GM12878 (cell line): ENCODE results near the gene GYPC. TPM values are rescaled to one million over a fixed set of nuclear protein-coding genes. Genes with fewer than 3 reads are reported as not detected.

Experiments
- ATAC-seq: fragments of 200-7000 bp; cut with Tn5 transposase; 3 replicates; pipeline ENCODE4 v1.9.1; 2020; ENCODE audit warnings: mild to moderate bottlenecking, moderate library complexity
- BruUV-seq: library from RNA; stranded (reverse); fragments of 400-500 nt; replicated peaks from 2 replicates; lab custom pipeline; 2021; lab: Mats Ljungman, UMichigan
- CTCF ChIA-PET: fragments of 300-600 bp; sonication (Branson Sonifier 250); formaldehyde crosslinking; extraction: SDS; loops from one replicate; lab custom pipeline; 2021; ENCODE audit warnings: inconsistent platforms; lab: Yijun Ruan, JAX
- POLR2A ChIA-PET: fragments of 350-600 bp; formaldehyde crosslinking; extraction: SDS; loops from one replicate; lab custom pipeline; 2021; ENCODE audit warnings: inconsistent platforms; lab: Charles Lee
- RAD21 ChIA-PET: fragments of 300-600 bp; sonication (Branson Sonifier 250); formaldehyde crosslinking; loops from one replicate; lab custom pipeline; 2023; ENCODE audit warnings: antibody characterized with exemption; ENCODE audit not compliant: unreplicated experiment; lab: Charles Lee
- SMC1A ChIA-PET: fragments of 300-600 bp; sonication (Branson Sonifier 250); formaldehyde crosslinking; loops from one replicate; lab custom pipeline; 2023; ENCODE audit not compliant: unreplicated experiment, uncharacterized antibody; lab: Charles Lee
- DNase-seq: peaks from one replicate; pipeline ENCODE4 v3.0.0-alpha.2; 2011; ENCODE audit warnings: low read depth, low spot score
- FAIRE-seq: peaks from 3 replicates; lab custom pipeline; 2011; peaks lifted over from hg19 to GRCh38; lab: Jason Lieb, UNC
- H2AFZ ChIP-seq: 2 replicates; pipeline ENCODE4 v1.6.0; 2011; ENCODE audit warnings: low read depth, low read length, control low read depth; ENCODE audit not compliant: control insufficient read depth
- H3K27ac ChIP-seq: 2 replicates; pipeline ENCODE4 v1.5.1; 2011; ENCODE audit warnings: control low read depth; ENCODE audit not compliant: control insufficient read depth, insufficient read depth
- H3K27me3 ChIP-seq, 2 experiments: replicated peaks in 1 of 2; 2 replicates each; pipeline versions ENCODE4 v1.6.0 to v1.6.1; 2011; ENCODE audit warnings: low read length in 1 of 2; ENCODE audit not compliant: control insufficient read depth in 2 of 2, insufficient read depth in 2 of 2
- H3K36me3 ChIP-seq, 2 experiments: 2 replicates each; pipeline ENCODE4 v1.5.1; 2011; ENCODE audit warnings: low read length in 1 of 2; ENCODE audit not compliant: control insufficient read depth in 2 of 2, insufficient read depth in 2 of 2
- H3K4me1 ChIP-seq: 2 replicates; pipeline ENCODE4 v1.6.1; 2011; ENCODE audit warnings: mild to moderate bottlenecking, low read length, moderate library complexity, mixed read lengths; ENCODE audit not compliant: control insufficient read depth, insufficient read depth
- H3K4me2 ChIP-seq: 2 replicates; pipeline ENCODE4 v1.6.0; 2011; ENCODE audit warnings: control low read depth; ENCODE audit not compliant: control insufficient read depth, insufficient read depth
- H3K4me3 ChIP-seq: fragments of 200-600 bp; sonication (generic); 2 replicates; pipeline ENCODE4 v1.5.1; 2016
- H3K79me2 ChIP-seq: 2 replicates; pipeline ENCODE4 v1.6.0; 2011; ENCODE audit warnings: low read length; ENCODE audit not compliant: control insufficient read depth, insufficient read depth
- H3K9ac ChIP-seq: 2 replicates; pipeline ENCODE4 v1.8.0; 2011; ENCODE audit warnings: low read length, control low read depth, mixed read lengths; ENCODE audit not compliant: control insufficient read depth, insufficient read depth
- H3K9me3 ChIP-seq: replicated peaks from 3 replicates; pipeline ENCODE4 v1.5.1; 2011; ENCODE audit warnings: mild to moderate bottlenecking, low read length; ENCODE audit not compliant: control insufficient read depth, insufficient read depth
- H4K20me1 ChIP-seq: 2 replicates; pipeline ENCODE4 v1.6.0; 2011; ENCODE audit not compliant: control insufficient read depth, insufficient read depth
- BMI1 ChIP-seq: fragments of 450-650 bp; IDR thresholded peaks from 2 replicates; pipeline ENCODE4 v1.6.1; 2016; ENCODE audit warnings: mild to moderate bottlenecking, moderate library complexity, borderline replicate concordance
- CBX3 ChIP-seq: fragments of 200-600 bp; sonication (generic); IDR thresholded peaks from 2 replicates; pipeline ENCODE4 v1.6.1; 2016; ENCODE audit warnings: low read depth, borderline replicate concordance
- HDGF ChIP-seq: fragments of 450-650 bp; IDR thresholded peaks from 2 replicates; pipeline ENCODE4 v1.6.1; 2016; ENCODE audit warnings: antibody characterized with exemption
- MEF2B ChIP-seq: fragments of 450-650 bp; IDR thresholded peaks from 2 replicates; pipeline ENCODE4 v1.6.1; 2018; ENCODE audit warnings: mild to moderate bottlenecking, moderate library complexity; ENCODE audit not compliant: partially characterized antibody, poor library complexity, severe bottlenecking
- PAX5 ChIP-seq: IDR thresholded peaks from 2 replicates; pipeline ENCODE4 v1.6.1; 2011; ENCODE audit warnings: low read depth, low read length, borderline replicate concordance
- RAD51 ChIP-seq: fragments of 450-650 bp; IDR thresholded peaks from 2 replicates; pipeline ENCODE4 v1.6.1; 2016; ENCODE audit warnings: moderate library complexity, mild to moderate bottlenecking, inconsistent platforms
- RCOR1 ChIP-seq: conservative IDR thresholded peaks from 2 replicates; pipeline ENCODE4 v1.6.1; 2012; ENCODE audit warnings: low read depth, low read length, improper control_type of control experiment
- SMAD1 ChIP-seq: fragments of 450-650 bp; IDR thresholded peaks from 2 replicates; pipeline ENCODE4 v1.6.1; 2018; ENCODE audit warnings: mild to moderate bottlenecking, low read depth; ENCODE audit not compliant: partially characterized antibody
- ZBED1 ChIP-seq: IDR thresholded peaks from 2 replicates; pipeline ENCODE4 v1.6.1; 2016; ENCODE audit warnings: borderline replicate concordance
- WGBS: methylation state at CpG from one replicate; pipeline ENCODE4 v1.1.6; 2016; ENCODE audit warnings: low lambda C conversion rate; ENCODE audit not compliant: insufficient replicate concordance, insufficient coverage; ENCODE audit errors: missing lambda C conversion rate; 5-methylcytosine and 5-hydroxymethylcytosine counted together
- in situ Hi-C: fragments of 300-500 bp; cut with MboI; formaldehyde crosslinking; loops from 9 replicates; pipeline ENCODE4 v1.14.3; 2018; ENCODE audit warnings: mixed read lengths
- intact Hi-C: fragments of 100-400 bp; cut with micrococcal nuclease; formaldehyde crosslinking; loops from one replicate; pipeline ENCODE4 v1.14.2; 2022; ENCODE audit not compliant: unreplicated experiment
- polyA plus RNA-seq, 11 experiments: library from polyadenylated mRNA; depleted of rRNA in 4 of 11; unstranded in 6 of 11; stranded (reverse) in 5 of 11; fragments of >200 nt; fragmentation: Nextera tagmentation in 4 of 11; fragmentation: Illumina TruSeq in 1 of 11; extraction: Ambion mirVana in 4 of 11; extraction: Trizol in 1 of 11; gene quantifications; 1 replicate in 1 of 11; 2 replicates in 10 of 11; pipeline versions ENCODE4 v1.2.1 to v1.2.3, GENCODE V29; 2011 to 2016; ENCODE audit warnings: inconsistent platforms in 2 of 11, missing spikeins in 2 of 11, low read depth in 1 of 11
- total RNA-seq, 4 experiments: library from RNA; depleted of rRNA in 3 of 4; stranded (reverse); fragments of >200 nt in 3 of 4; fragmentation: Illumina TruSeq in 1 of 4; extraction: Trizol in 1 of 4; gene quantifications; 2 replicates each; pipeline versions ENCODE4 v1.2.1 to v1.2.3, GENCODE V29; 2013 to 2021
- TF ChIP-seq, protein P1 (sequence below): fragments of 450-650 bp; IDR thresholded peaks from 2 replicates; pipeline ENCODE4 v1.6.1; 2017; ENCODE audit warnings: low read depth, mild to moderate bottlenecking, moderate library complexity
- TF ChIP-seq, protein P2 (sequence below): fragments of 450-650 bp; conservative IDR thresholded peaks from 2 replicates; pipeline ENCODE4 v1.6.1; 2017; ENCODE audit warnings: mild to moderate bottlenecking, moderate library complexity
- TF ChIP-seq, protein P3 (sequence below): fragments of 150-350 bp; IDR thresholded peaks from 2 replicates; pipeline ENCODE4 v1.6.1; 2016; ENCODE audit warnings: low read depth, low read length
- TF ChIP-seq, protein P4 (sequence below): fragments of 450-650 bp; IDR thresholded peaks from 2 replicates; pipeline ENCODE4 v1.6.1; 2018; ENCODE audit warnings: borderline replicate concordance, mild to moderate bottlenecking; ENCODE audit not compliant: partially characterized antibody
- TF ChIP-seq, protein P5 (sequence below): fragments of 450-650 bp; IDR thresholded peaks from 2 replicates; pipeline ENCODE4 v1.6.1; 2016; ENCODE audit warnings: mild to moderate bottlenecking

GYPC gene
- total and polyA plus RNA-seq, 10 of the 15 experiments (the other 5 are each of a cell fraction or from before 2014, with no cell fraction given): 26.2 to 150 (median 81.4) TPM

DNA sequence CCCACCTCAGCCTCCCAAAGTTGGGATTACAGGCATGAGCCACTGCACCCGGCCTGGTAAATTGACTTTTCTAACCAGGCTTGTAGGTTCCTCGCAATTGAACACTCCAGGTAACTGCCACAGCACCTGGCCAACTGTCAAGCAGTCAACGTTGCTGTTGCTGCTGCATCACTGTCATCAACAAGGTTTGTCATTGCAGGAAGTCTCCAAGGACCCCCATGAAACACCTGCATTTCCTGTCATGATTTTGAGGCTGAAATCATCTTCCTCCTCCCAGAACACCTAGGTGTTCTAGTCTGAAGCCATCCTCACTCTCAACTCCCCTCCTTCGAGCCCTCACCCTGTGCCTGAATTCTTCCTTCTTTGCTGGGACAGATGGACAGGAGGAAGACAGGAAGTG, 29.7 kb downstream of the GYPC start:
- 84% methylated on average over 4 of the region's 4 CpGs for WGBS
- SMC1A ChIA-PET: no interaction called here
- CTCF ChIA-PET: no interaction called here
- H4K20me1 ChIP-seq: no peaks in the 10 kb centered on the region
- ATAC-seq (no peak), FAIRE-seq (no peak), DNase-seq (no peak)
- no peaks in the 10 kb centered on the region; the same call in 1 of the 3 replicates for H3K9me3 ChIP-seq
- in situ Hi-C loops: no loop called here
- H3K27me3 ChIP-seq: no peaks in the 10 kb centered on the region
- POLR2A ChIA-PET: no interaction called here
- no peaks in the 10 kb centered on the region for H3K4me1 ChIP-seq
- intact Hi-C loops: no loop called here
- peaks cover 0 to 7% of the 10 kb centered on the region in 2 experiments; a peak in 1 of 4 replicates for H3K36me3 ChIP-seq
- H3K4me3 ChIP-seq: no peak overlapping the region
- H3K27ac ChIP-seq: no peak overlapping the region
- RAD21 ChIA-PET: no interaction called here
- BruUV-seq: no TSS peak
- H3K79me2 ChIP-seq: no peaks in the 10 kb centered on the region
- H3K4me2 ChIP-seq: no peak overlapping the region
- H2AFZ ChIP-seq: no peak overlapping the region
- no peak overlapping the region for H3K9ac ChIP-seq
- TF ChIP-seq BMI1 (no peak), CBX3 (no peak), HDGF (no peak), SMAD1 (no peak), MEF2B (no peak), PAX5 (no peak), RCOR1 (no peak), RAD51 (no peak), ZBED1 (no peak)
- TF ChIP-seq, protein P1, sequence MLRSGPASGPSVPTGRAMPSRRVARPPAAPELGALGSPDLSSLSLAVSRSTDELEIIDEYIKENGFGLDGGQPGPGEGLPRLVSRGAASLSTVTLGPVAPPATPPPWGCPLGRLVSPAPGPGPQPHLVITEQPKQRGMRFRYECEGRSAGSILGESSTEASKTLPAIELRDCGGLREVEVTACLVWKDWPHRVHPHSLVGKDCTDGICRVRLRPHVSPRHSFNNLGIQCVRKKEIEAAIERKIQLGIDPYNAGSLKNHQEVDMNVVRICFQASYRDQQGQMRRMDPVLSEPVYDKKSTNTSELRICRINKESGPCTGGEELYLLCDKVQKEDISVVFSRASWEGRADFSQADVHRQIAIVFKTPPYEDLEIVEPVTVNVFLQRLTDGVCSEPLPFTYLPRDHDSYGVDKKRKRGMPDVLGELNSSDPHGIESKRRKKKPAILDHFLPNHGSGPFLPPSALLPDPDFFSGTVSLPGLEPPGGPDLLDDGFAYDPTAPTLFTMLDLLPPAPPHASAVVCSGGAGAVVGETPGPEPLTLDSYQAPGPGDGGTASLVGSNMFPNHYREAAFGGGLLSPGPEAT: no peak
- TF ChIP-seq, protein P2, sequence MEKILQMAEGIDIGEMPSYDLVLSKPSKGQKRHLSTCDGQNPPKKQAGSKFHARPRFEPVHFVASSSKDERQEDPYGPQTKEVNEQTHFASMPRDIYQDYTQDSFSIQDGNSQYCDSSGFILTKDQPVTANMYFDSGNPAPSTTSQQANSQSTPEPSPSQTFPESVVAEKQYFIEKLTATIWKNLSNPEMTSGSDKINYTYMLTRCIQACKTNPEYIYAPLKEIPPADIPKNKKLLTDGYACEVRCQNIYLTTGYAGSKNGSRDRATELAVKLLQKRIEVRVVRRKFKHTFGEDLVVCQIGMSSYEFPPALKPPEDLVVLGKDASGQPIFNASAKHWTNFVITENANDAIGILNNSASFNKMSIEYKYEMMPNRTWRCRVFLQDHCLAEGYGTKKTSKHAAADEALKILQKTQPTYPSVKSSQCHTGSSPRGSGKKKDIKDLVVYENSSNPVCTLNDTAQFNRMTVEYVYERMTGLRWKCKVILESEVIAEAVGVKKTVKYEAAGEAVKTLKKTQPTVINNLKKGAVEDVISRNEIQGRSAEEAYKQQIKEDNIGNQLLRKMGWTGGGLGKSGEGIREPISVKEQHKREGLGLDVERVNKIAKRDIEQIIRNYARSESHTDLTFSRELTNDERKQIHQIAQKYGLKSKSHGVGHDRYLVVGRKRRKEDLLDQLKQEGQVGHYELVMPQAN: no peak
- TF ChIP-seq, protein P3, sequence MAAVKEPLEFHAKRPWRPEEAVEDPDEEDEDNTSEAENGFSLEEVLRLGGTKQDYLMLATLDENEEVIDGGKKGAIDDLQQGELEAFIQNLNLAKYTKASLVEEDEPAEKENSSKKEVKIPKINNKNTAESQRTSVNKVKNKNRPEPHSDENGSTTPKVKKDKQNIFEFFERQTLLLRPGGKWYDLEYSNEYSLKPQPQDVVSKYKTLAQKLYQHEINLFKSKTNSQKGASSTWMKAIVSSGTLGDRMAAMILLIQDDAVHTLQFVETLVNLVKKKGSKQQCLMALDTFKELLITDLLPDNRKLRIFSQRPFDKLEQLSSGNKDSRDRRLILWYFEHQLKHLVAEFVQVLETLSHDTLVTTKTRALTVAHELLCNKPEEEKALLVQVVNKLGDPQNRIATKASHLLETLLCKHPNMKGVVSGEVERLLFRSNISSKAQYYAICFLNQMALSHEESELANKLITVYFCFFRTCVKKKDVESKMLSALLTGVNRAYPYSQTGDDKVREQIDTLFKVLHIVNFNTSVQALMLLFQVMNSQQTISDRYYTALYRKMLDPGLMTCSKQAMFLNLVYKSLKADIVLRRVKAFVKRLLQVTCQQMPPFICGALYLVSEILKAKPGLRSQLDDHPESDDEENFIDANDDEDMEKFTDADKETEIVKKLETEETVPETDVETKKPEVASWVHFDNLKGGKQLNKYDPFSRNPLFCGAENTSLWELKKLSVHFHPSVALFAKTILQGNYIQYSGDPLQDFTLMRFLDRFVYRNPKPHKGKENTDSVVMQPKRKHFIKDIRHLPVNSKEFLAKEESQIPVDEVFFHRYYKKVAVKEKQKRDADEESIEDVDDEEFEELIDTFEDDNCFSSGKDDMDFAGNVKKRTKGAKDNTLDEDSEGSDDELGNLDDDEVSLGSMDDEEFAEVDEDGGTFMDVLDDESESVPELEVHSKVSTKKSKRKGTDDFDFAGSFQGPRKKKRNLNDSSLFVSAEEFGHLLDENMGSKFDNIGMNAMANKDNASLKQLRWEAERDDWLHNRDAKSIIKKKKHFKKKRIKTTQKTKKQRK: no peak
- TF ChIP-seq, protein P4, sequence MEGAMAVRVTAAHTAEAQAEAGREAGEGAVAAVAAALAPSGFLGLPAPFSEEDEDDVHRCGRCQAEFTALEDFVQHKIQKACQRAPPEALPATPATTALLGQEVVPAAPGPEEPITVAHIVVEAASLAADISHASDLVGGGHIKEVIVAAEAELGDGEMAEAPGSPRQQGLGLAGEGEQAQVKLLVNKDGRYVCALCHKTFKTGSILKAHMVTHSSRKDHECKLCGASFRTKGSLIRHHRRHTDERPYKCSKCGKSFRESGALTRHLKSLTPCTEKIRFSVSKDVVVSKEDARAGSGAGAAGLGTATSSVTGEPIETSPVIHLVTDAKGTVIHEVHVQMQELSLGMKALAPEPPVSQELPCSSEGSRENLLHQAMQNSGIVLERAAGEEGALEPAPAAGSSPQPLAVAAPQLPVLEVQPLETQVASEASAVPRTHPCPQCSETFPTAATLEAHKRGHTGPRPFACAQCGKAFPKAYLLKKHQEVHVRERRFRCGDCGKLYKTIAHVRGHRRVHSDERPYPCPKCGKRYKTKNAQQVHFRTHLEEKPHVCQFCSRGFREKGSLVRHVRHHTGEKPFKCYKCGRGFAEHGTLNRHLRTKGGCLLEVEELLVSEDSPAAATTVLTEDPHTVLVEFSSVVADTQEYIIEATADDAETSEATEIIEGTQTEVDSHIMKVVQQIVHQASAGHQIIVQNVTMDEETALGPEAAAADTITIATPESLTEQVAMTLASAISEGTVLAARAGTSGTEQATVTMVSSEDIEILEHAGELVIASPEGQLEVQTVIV: no peak
- TF ChIP-seq, protein P5, sequence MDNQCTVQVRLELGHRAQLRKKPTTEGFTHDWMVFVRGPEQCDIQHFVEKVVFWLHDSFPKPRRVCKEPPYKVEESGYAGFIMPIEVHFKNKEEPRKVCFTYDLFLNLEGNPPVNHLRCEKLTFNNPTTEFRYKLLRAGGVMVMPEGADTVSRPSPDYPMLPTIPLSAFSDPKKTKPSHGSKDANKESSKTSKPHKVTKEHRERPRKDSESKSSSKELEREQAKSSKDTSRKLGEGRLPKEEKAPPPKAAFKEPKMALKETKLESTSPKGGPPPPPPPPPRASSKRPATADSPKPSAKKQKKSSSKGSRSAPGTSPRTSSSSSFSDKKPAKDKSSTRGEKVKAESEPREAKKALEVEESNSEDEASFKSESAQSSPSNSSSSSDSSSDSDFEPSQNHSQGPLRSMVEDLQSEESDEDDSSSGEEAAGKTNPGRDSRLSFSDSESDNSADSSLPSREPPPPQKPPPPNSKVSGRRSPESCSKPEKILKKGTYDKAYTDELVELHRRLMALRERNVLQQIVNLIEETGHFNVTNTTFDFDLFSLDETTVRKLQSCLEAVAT: no peak
